Measurements from ENCODE around the gene C1QBP.

DNA sequence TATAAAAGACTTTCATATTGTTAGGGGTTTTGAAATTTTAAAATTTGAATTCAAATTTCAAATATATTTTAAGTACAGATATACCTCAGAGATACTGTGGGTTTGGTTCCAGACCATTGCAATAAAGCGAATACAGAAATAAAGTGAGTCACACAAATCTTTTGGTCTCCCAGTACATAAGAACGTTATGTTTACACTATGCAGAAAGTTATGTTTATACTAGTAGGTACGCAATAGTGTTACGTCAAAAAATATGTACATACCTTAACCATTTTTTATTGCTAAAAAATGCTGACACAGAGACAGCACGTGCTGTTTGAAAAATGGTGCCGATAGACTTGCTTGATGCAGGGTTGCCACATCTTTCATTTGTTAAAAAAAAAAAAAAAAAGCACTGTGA is 39.2 kb downstream of the C1QBP start:
- TF ChIP-seq, protein P1, sequence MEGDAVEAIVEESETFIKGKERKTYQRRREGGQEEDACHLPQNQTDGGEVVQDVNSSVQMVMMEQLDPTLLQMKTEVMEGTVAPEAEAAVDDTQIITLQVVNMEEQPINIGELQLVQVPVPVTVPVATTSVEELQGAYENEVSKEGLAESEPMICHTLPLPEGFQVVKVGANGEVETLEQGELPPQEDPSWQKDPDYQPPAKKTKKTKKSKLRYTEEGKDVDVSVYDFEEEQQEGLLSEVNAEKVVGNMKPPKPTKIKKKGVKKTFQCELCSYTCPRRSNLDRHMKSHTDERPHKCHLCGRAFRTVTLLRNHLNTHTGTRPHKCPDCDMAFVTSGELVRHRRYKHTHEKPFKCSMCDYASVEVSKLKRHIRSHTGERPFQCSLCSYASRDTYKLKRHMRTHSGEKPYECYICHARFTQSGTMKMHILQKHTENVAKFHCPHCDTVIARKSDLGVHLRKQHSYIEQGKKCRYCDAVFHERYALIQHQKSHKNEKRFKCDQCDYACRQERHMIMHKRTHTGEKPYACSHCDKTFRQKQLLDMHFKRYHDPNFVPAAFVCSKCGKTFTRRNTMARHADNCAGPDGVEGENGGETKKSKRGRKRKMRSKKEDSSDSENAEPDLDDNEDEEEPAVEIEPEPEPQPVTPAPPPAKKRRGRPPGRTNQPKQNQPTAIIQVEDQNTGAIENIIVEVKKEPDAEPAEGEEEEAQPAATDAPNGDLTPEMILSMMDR (IDR thresholded peaks at IDR 0.05; ENCODE audit: low read depth, low read length) = no peak
- no peak for TF ChIP-seq EZH2phosphoT487 (IDR thresholded peaks at IDR 0.05; ENCODE audit: low read depth)

Data from OCI-LY3 (cell line).